WTC11 (cell line): ENCODE measurements around the gene METTL21A. TPM values are rescaled to one million over a fixed set of nuclear protein-coding genes. Genes with fewer than 3 reads are reported as not detected.
A peak's percentile ranks its signal among the peaks of the same experiment; 100 is the strongest.
"Not testable (repeated sequence)": the region's sequence is repeated elsewhere in the genome, so short reads cannot be mapped to it uniquely, and the experiment has no call there.

Source experiments
- ATAC-seq: fragments of 200-7000 bp; cut with Tn5 transposase; 2 replicates; pipeline ENCODE4 v1.10.0; 2021; ENCODE audit warnings: mild to moderate bottlenecking, moderate library complexity
- CTCF ChIA-PET: fragments of 300-600 bp; sonication (Branson Sonifier 250); formaldehyde crosslinking; loops from one replicate; lab custom pipeline; 2021; ENCODE audit warnings: antibody characterized with exemption; lab: Charles Lee
- POLR2A ChIA-PET: fragments of 350-600 bp; sonication (Branson Sonifier 250); formaldehyde crosslinking; loops from one replicate; lab custom pipeline; 2021; ENCODE audit warnings: antibody characterized with exemption; lab: Charles Lee
- DNase-seq: peaks from one replicate; pipeline ENCODE4 v3.0.0; 2021; ENCODE audit warnings: low spot score
- H3K27ac Mint-ChIP-seq: 2 replicates; pipeline ENCODE4 v1.8.0; 2021; ENCODE audit warnings: mixed read lengths
- H3K27me3 Mint-ChIP-seq: 2 replicates; pipeline ENCODE4 v1.8.0; 2021; ENCODE audit warnings: low read depth, mild to moderate bottlenecking, moderate library complexity, mixed read lengths
- H3K36me3 Mint-ChIP-seq: 2 replicates; pipeline ENCODE4 v1.8.0; 2021; ENCODE audit warnings: mixed read lengths
- H3K4me1 Mint-ChIP-seq: 2 replicates; pipeline ENCODE4 v1.8.0; 2022; ENCODE audit warnings: mixed read lengths
- H3K4me3 Mint-ChIP-seq: 2 replicates; pipeline ENCODE4 v1.8.0; 2021; ENCODE audit warnings: mild to moderate bottlenecking, moderate library complexity, mixed read lengths
- H3K9me3 Mint-ChIP-seq: 2 replicates; pipeline ENCODE4 v1.8.0; 2021; ENCODE audit warnings: mixed read lengths
- ATF1 ChIP-seq: sonication (generic); formaldehyde crosslinking; IDR thresholded peaks from 2 replicates; pipeline ENCODE4 v1.8.1; 2023; ENCODE audit warnings: mild to moderate bottlenecking, moderate library complexity, missing genetic modification reagents
- ESRRA ChIP-seq: sonication (generic); formaldehyde crosslinking; IDR thresholded peaks from 2 replicates; pipeline ENCODE4 v1.8.1; 2022; ENCODE audit warnings: mild to moderate bottlenecking, missing genetic modification reagents, borderline replicate concordance
- FOXK1 ChIP-seq: sonication (generic); formaldehyde crosslinking; IDR thresholded peaks from 2 replicates; pipeline ENCODE4 v1.8.0; 2022; ENCODE audit warnings: mild to moderate bottlenecking, moderate library complexity, missing genetic modification reagents
- KAT7 ChIP-seq: sonication (generic); formaldehyde crosslinking; IDR thresholded peaks from 2 replicates; pipeline ENCODE4 v1.8.1; 2023; ENCODE audit warnings: missing genetic modification reagents, mild to moderate bottlenecking, borderline replicate concordance
- MXD4 ChIP-seq: fragments of 250-450 bp; sonication (Bioruptor Pico); IDR thresholded peaks from 2 replicates; pipeline ENCODE4 v1.8.0; 2021; ENCODE audit warnings: mild to moderate bottlenecking, moderate library complexity, borderline replicate concordance
- NR3C1 ChIP-seq: sonication (generic); formaldehyde crosslinking; conservative IDR thresholded peaks from 2 replicates; pipeline ENCODE4 v1.8.1; 2023; ENCODE audit warnings: low read depth, mild to moderate bottlenecking, missing genetic modification reagents
- SMAD3 ChIP-seq: sonication (generic); formaldehyde crosslinking; IDR thresholded peaks from 2 replicates; pipeline ENCODE4 v1.8.0; 2022; ENCODE audit warnings: missing genetic modification reagents, mild to moderate bottlenecking, borderline replicate concordance
- SOX15 ChIP-seq: fragments of 250-450 bp; sonication (Bioruptor Pico); IDR thresholded peaks from 2 replicates; pipeline ENCODE4 v1.9.0; 2021; ENCODE audit warnings: mild to moderate bottlenecking
- TCF7 ChIP-seq: sonication (generic); formaldehyde crosslinking; IDR thresholded peaks from 2 replicates; pipeline ENCODE4 v1.8.0; 2022; ENCODE audit warnings: mild to moderate bottlenecking, low read depth, missing genetic modification reagents, moderate library complexity
- TEAD4 ChIP-seq: sonication (generic); formaldehyde crosslinking; IDR thresholded peaks from 2 replicates; pipeline ENCODE4 v1.8.0; 2022; ENCODE audit warnings: mild to moderate bottlenecking, missing genetic modification reagents
- TP53 ChIP-seq: sonication (generic); formaldehyde crosslinking; IDR thresholded peaks from 2 replicates; pipeline ENCODE4 v1.8.1; 2023; ENCODE audit warnings: mild to moderate bottlenecking, missing genetic modification reagents
- ZNF317 ChIP-seq: sonication (generic); formaldehyde crosslinking; IDR thresholded peaks from 2 replicates; pipeline ENCODE4 v1.8.1; 2023; ENCODE audit warnings: low read depth, mild to moderate bottlenecking, moderate library complexity, missing genetic modification reagents, borderline replicate concordance
- ZNF396 ChIP-seq: fragments of 250-450 bp; sonication (Bioruptor Pico); IDR thresholded peaks from 2 replicates; pipeline ENCODE4 v1.8.0; 2021; ENCODE audit warnings: mild to moderate bottlenecking, moderate library complexity, borderline replicate concordance
- total RNA-seq: library from RNA; stranded (reverse); gene quantifications from 3 replicates; pipeline ENCODE4 v1.2.3, GENCODE V29; 2021
- TF ChIP-seq, protein P1 (sequence below): fragments of 250-450 bp; sonication (Bioruptor Pico); IDR thresholded peaks from 2 replicates; pipeline ENCODE4 v1.9.0; 2021; ENCODE audit warnings: moderate library complexity, mild to moderate bottlenecking, inconsistent platforms, borderline replicate concordance
- TF ChIP-seq, protein P2 (sequence below): fragments of 250-450 bp; sonication (Bioruptor Pico); IDR thresholded peaks from 2 replicates; pipeline ENCODE4 v1.9.0; 2021; ENCODE audit warnings: mild to moderate bottlenecking, borderline replicate concordance
- TF ChIP-seq, protein P3 (sequence below): sonication (generic); formaldehyde crosslinking; IDR thresholded peaks from 2 replicates; pipeline ENCODE4 v1.8.0; 2022; ENCODE audit warnings: missing genetic modification reagents
- TF ChIP-seq, protein P4 (sequence below): sonication (generic); formaldehyde crosslinking; conservative IDR thresholded peaks from 2 replicates; pipeline ENCODE4 v1.8.1; 2022; ENCODE audit warnings: mild to moderate bottlenecking, missing genetic modification reagents
- TF ChIP-seq, protein P5 (sequence below): sonication (generic); formaldehyde crosslinking; IDR thresholded peaks from 2 replicates; pipeline ENCODE4 v1.8.1; 2023; ENCODE audit warnings: mild to moderate bottlenecking, missing genetic modification reagents, moderate library complexity
- TF ChIP-seq, protein P6 (sequence below): sonication (generic); formaldehyde crosslinking; conservative IDR thresholded peaks from 2 replicates; pipeline ENCODE4 v1.8.1; 2023; ENCODE audit warnings: mild to moderate bottlenecking, low read depth, missing genetic modification reagents, moderate library complexity

METTL21A gene
- total RNA-seq, 1 experiment from 2014 or later, result 56.4 TPM

DNA sequence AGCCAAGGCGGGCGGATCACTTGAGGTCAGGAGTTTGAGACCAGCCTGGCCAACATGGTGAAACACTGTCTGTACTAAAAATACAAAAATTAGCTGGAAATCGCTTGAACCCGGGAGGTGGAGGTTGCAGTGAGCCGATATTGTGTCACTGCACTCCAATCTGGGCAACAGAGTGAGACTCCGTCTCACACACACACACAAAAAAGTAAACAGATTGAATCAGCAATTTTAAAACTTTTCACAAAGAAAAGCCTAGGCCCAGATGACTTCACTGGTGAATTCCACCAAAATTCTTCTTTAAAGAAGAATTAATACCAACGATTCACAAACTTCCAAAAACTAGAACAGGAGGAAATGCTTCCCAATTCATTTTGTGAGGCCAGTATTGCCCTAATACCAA lies 21.4 kb upstream of the METTL21A start:
- not testable (repeated sequence) for ATAC-seq

DNA sequence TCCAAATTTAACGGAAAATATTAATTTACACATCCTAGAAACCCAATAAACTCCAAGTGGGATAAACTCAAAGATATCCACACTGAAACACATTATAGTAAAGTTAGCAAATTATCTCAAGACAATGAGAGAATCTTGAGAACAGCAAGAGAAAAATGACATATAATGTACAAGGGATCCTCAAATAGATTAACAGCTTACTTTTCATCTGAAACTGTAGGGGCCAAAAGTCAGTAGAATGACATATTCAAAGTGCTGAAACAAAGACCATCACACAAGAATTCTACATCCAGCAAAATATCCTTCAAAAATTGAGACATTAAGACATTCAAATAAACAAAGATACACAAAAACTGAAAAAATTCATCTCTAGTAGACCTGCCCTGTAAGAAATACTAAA lies 18.7 kb upstream of the METTL21A start:
- CTCF ChIA-PET, result no interaction called here

More for the DNA sequence above, 21.4 kb upstream of the METTL21A start:
- H3K4me1 Mint-ChIP-seq, H3K27me3 Mint-ChIP-seq, POLR2A ChIA-PET, H3K36me3 Mint-ChIP-seq, H3K27ac Mint-ChIP-seq, DNase-seq, H3K4me3 Mint-ChIP-seq: not testable (repeated sequence)
- peaks cover 16% of the 10 kb centered on the region for H3K9me3 Mint-ChIP-seq
- CTCF ChIA-PET, result interaction anchor here (0.8 kb wide), 1 partner anchor 21 kb away, joined by 3 read pairs; no protein-coding TSS in a partner anchor

DNA sequence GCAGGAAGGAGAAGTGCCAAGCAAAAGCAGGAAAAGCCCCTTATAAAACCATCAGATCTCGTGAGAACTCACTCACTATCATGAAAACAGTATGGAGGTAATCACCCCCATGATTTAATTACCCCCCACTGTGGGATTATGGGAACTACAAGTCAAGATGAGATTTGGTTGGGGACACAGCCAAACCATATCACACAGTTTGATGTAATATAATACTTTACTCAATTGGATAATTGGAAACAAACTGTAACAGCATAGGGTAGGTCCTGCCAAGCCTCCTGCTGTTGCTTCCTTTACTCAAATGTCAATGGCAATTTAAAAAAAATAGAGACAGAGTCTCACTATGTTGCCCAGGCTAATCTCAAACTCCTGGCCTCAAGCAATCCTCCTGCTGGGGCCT lies 15.5 kb upstream of the METTL21A start:
- peaks cover 9% of the 10 kb centered on the region for H3K36me3 Mint-ChIP-seq
- no peak overlapping the region for H3K4me3 Mint-ChIP-seq
- H3K27me3 Mint-ChIP-seq, result no peaks in the 10 kb centered on the region; the same call in 1 of the 2 replicates
- no peak overlapping the region for H3K27ac Mint-ChIP-seq
- H3K9me3 Mint-ChIP-seq, result peaks cover 32% of the 10 kb centered on the region
- ChIA-PET CTCF (no interaction called here), POLR2A (no interaction called here)
- ATAC-seq (no peak), DNase-seq (no peak)
- no peaks in the 10 kb centered on the region for H3K4me1 Mint-ChIP-seq
- TF ChIP-seq ZNF396 (CRISPR knock-in tag) (no peak), ATF1 (CRISPR knock-in tag) (no peak), TCF7 (no peak), TEAD4 (CRISPR knock-in tag) (no peak), MXD4 (CRISPR knock-in tag) (no peak), KAT7 (CRISPR knock-in tag) (no peak), FOXK1 (no peak), ESRRA (CRISPR knock-in tag) (no peak), SOX15 (CRISPR knock-in tag) (no peak), SMAD3 (no peak), TP53 (CRISPR knock-in tag) (no peak), ZNF317 (CRISPR knock-in tag) (no peak)
- TF ChIP-seq, protein P1, sequence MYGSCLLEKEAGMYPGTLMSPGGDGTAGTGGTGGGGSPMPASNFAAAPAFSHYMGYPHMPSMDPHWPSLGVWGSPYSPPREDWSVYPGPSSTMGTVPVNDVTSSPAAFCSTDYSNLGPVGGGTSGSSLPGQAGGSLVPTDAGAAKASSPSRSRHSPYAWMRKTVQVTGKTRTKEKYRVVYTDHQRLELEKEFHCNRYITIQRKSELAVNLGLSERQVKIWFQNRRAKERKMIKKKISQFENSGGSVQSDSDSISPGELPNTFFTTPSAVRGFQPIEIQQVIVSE (CRISPR knock-in tag), result no peak
- TF ChIP-seq, protein P2, sequence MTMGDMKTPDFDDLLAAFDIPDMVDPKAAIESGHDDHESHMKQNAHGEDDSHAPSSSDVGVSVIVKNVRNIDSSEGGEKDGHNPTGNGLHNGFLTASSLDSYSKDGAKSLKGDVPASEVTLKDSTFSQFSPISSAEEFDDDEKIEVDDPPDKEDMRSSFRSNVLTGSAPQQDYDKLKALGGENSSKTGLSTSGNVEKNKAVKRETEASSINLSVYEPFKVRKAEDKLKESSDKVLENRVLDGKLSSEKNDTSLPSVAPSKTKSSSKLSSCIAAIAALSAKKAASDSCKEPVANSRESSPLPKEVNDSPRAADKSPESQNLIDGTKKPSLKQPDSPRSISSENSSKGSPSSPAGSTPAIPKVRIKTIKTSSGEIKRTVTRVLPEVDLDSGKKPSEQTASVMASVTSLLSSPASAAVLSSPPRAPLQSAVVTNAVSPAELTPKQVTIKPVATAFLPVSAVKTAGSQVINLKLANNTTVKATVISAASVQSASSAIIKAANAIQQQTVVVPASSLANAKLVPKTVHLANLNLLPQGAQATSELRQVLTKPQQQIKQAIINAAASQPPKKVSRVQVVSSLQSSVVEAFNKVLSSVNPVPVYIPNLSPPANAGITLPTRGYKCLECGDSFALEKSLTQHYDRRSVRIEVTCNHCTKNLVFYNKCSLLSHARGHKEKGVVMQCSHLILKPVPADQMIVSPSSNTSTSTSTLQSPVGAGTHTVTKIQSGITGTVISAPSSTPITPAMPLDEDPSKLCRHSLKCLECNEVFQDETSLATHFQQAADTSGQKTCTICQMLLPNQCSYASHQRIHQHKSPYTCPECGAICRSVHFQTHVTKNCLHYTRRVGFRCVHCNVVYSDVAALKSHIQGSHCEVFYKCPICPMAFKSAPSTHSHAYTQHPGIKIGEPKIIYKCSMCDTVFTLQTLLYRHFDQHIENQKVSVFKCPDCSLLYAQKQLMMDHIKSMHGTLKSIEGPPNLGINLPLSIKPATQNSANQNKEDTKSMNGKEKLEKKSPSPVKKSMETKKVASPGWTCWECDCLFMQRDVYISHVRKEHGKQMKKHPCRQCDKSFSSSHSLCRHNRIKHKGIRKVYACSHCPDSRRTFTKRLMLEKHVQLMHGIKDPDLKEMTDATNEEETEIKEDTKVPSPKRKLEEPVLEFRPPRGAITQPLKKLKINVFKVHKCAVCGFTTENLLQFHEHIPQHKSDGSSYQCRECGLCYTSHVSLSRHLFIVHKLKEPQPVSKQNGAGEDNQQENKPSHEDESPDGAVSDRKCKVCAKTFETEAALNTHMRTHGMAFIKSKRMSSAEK (CRISPR knock-in tag), result no peak
- TF ChIP-seq, protein P3, sequence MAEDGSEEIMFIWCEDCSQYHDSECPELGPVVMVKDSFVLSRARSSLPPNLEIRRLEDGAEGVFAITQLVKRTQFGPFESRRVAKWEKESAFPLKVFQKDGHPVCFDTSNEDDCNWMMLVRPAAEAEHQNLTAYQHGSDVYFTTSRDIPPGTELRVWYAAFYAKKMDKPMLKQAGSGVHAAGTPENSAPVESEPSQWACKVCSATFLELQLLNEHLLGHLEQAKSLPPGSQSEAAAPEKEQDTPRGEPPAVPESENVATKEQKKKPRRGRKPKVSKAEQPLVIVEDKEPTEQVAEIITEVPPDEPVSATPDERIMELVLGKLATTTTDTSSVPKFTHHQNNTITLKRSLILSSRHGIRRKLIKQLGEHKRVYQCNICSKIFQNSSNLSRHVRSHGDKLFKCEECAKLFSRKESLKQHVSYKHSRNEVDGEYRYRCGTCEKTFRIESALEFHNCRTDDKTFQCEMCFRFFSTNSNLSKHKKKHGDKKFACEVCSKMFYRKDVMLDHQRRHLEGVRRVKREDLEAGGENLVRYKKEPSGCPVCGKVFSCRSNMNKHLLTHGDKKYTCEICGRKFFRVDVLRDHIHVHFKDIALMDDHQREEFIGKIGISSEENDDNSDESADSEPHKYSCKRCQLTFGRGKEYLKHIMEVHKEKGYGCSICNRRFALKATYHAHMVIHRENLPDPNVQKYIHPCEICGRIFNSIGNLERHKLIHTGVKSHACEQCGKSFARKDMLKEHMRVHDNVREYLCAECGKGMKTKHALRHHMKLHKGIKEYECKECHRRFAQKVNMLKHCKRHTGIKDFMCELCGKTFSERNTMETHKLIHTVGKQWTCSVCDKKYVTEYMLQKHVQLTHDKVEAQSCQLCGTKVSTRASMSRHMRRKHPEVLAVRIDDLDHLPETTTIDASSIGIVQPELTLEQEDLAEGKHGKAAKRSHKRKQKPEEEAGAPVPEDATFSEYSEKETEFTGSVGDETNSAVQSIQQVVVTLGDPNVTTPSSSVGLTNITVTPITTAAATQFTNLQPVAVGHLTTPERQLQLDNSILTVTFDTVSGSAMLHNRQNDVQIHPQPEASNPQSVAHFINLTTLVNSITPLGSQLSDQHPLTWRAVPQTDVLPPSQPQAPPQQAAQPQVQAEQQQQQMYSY (CRISPR knock-in tag), result no peak
- TF ChIP-seq, protein P4, sequence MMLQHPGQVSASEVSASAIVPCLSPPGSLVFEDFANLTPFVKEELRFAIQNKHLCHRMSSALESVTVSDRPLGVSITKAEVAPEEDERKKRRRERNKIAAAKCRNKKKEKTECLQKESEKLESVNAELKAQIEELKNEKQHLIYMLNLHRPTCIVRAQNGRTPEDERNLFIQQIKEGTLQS (CRISPR knock-in tag), result no peak
- TF ChIP-seq, protein P5, sequence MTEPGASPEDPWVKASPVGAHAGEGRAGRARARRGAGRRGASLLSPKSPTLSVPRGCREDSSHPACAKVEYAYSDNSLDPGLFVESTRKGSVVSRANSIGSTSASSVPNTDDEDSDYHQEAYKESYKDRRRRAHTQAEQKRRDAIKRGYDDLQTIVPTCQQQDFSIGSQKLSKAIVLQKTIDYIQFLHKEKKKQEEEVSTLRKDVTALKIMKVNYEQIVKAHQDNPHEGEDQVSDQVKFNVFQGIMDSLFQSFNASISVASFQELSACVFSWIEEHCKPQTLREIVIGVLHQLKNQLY (CRISPR knock-in tag), result no peak
- TF ChIP-seq, protein P6, sequence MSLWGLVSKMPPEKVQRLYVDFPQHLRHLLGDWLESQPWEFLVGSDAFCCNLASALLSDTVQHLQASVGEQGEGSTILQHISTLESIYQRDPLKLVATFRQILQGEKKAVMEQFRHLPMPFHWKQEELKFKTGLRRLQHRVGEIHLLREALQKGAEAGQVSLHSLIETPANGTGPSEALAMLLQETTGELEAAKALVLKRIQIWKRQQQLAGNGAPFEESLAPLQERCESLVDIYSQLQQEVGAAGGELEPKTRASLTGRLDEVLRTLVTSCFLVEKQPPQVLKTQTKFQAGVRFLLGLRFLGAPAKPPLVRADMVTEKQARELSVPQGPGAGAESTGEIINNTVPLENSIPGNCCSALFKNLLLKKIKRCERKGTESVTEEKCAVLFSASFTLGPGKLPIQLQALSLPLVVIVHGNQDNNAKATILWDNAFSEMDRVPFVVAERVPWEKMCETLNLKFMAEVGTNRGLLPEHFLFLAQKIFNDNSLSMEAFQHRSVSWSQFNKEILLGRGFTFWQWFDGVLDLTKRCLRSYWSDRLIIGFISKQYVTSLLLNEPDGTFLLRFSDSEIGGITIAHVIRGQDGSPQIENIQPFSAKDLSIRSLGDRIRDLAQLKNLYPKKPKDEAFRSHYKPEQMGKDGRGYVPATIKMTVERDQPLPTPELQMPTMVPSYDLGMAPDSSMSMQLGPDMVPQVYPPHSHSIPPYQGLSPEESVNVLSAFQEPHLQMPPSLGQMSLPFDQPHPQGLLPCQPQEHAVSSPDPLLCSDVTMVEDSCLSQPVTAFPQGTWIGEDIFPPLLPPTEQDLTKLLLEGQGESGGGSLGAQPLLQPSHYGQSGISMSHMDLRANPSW (CRISPR knock-in tag), result no peak

More for the DNA sequence above, 18.7 kb upstream of the METTL21A start:
- H3K27me3 Mint-ChIP-seq, result no peaks in the 10 kb centered on the region; the same call in 1 of the 2 replicates
- POLR2A ChIA-PET, result no interaction called here
- no peaks in the 10 kb centered on the region for H3K4me1 Mint-ChIP-seq
- no peak for ATAC-seq
- H3K27ac Mint-ChIP-seq, result no peak overlapping the region
- TF ChIP-seq NR3C1 (CRISPR knock-in tag) (no peak), ZNF317 (CRISPR knock-in tag) (peak; percentile 73)
- TF ChIP-seq, all 79 proteins: peak for 1
- Mint-ChIP-seq H3K4me3 (no peak overlapping the region), H3K9me3 (peaks cover 32% of the 10 kb centered on the region), H3K36me3 (peaks cover 9% of the 10 kb centered on the region)
- no peak for DNase-seq
